Measurements from ENCODE around the gene SRBD1. TPM values are rescaled to one million over a fixed set of nuclear protein-coding genes. Genes with fewer than 3 reads are reported as not detected.

Gene SRBD1
- polyA plus RNA-seq, 1 donor (not counting 4 experiments of a cell fraction or from before 2014, with no cell fraction given): 8.8 TPM

GRCh38 chr2:45388541-45389100 is 222.4 kb downstream of the SRBD1 start:
- Histone ChIP-seq H3K9me3 (ENCODE audit: control insufficient read depth, low read depth, low read length) (no peaks in the 10 kb centered on the region), H3K27ac (ENCODE audit: control insufficient read depth, insufficient read depth, low read length) (no peak overlapping the region), H3K4me1 (ENCODE audit: control insufficient read depth, extremely low read depth, insufficient read depth, low read length) (no peaks in the 10 kb centered on the region), H3K4me3 (ENCODE audit: control insufficient read depth in 2 of 3, extremely low read depth in 1 of 3, insufficient read depth in 2 of 3, low read depth in 1 of 3, low read length in 3 of 3) (no peak overlapping the region), H3K27me3 (ENCODE audit: control insufficient read depth, extremely low read depth, insufficient read depth, low read length) (no peaks in the 10 kb centered on the region), H3K4me2 (ENCODE audit: control insufficient read depth, extremely low read depth, insufficient read depth, low read depth, low read length) (no peak overlapping the region), H3K9ac (ENCODE audit: control insufficient read depth, extremely low read depth, insufficient read depth, low read length) (no peak overlapping the region), H2AFZ (ENCODE audit: control insufficient read depth, low read length) (no peak overlapping the region), H3K79me2 (ENCODE audit: control insufficient read depth, insufficient read depth, low read length) (no peaks in the 10 kb centered on the region), H3K9me1 (ENCODE audit: control insufficient read depth, extremely low read depth, insufficient read depth, low read length) (no peaks in the 10 kb centered on the region), H3K36me3 (ENCODE audit: control insufficient read depth in 2 of 2, extremely low read depth in 1 of 2, insufficient read depth in 2 of 2, low read length in 2 of 2) (peaks cover 0 to 3% of the 10 kb centered on the region in 2 experiments), H4K20me1 (ENCODE audit: control insufficient read depth, extremely low read depth, insufficient read depth, low read length) (no peaks in the 10 kb centered on the region)
- FAIRE-seq (no peak), DNase-seq (ENCODE audit: low read depth, low spot score) (no peak)
- dilution Hi-C loops (cut with MboI; ENCODE audit: extremely low pct_ligation_motif_present, low sequenced_read_pairs): no loop called here
- no peak for TF ChIP-seq CTCF (optimal IDR thresholded peaks at IDR 0.05 in 1 of 3, IDR thresholded peaks at IDR 0.05 in 1 of 3, conservative IDR thresholded peaks at IDR 0.05 in 1 of 3; ENCODE audit: extremely low read depth in 1 of 3, insufficient read depth in 2 of 3, low read length in 3 of 3)
- TF ChIP-seq EZH2 (IDR thresholded peaks at IDR 0.05; ENCODE audit: low read length): no peak

- H3K9ac ChIP-seq (ENCODE audit: control insufficient read depth, extremely low read depth, insufficient read depth, low read length): no peak overlapping the region
Measured at GRCh38 chr2:45382744-45383143, 228.3 kb downstream of the SRBD1 start.

More at GRCh38 chr2:45382744-45383143, 228.3 kb downstream of the SRBD1 start:
- DNase-seq (ENCODE audit: low read depth, low spot score) (no peak), FAIRE-seq (no peak)
- Histone ChIP-seq H2AFZ (ENCODE audit: control insufficient read depth, low read length) (no peak overlapping the region), H4K20me1 (ENCODE audit: control insufficient read depth, extremely low read depth, insufficient read depth, low read length) (no peaks in the 10 kb centered on the region), H3K27ac (ENCODE audit: control insufficient read depth, insufficient read depth, low read length) (no peak overlapping the region), H3K9me1 (ENCODE audit: control insufficient read depth, extremely low read depth, insufficient read depth, low read length) (no peaks in the 10 kb centered on the region), H3K9me3 (ENCODE audit: control insufficient read depth, low read depth, low read length) (no peaks in the 10 kb centered on the region), H3K4me2 (ENCODE audit: control insufficient read depth, extremely low read depth, insufficient read depth, low read depth, low read length) (no peak overlapping the region), H3K79me2 (ENCODE audit: control insufficient read depth, insufficient read depth, low read length) (no peaks in the 10 kb centered on the region), H3K36me3 (ENCODE audit: control insufficient read depth in 2 of 2, extremely low read depth in 1 of 2, insufficient read depth in 2 of 2, low read length in 2 of 2) (no peaks in the 10 kb centered on the region), H3K4me3 (ENCODE audit: control insufficient read depth in 2 of 3, extremely low read depth in 1 of 3, insufficient read depth in 2 of 3, low read depth in 1 of 3, low read length in 3 of 3) (no peak overlapping the region), H3K4me1 (ENCODE audit: control insufficient read depth, extremely low read depth, insufficient read depth, low read length) (peaks cover 3% of the 10 kb centered on the region), H3K27me3 (ENCODE audit: control insufficient read depth, extremely low read depth, insufficient read depth, low read length) (no peaks in the 10 kb centered on the region)
- no peak for TF ChIP-seq CTCF (optimal IDR thresholded peaks at IDR 0.05 in 1 of 3, IDR thresholded peaks at IDR 0.05 in 1 of 3, conservative IDR thresholded peaks at IDR 0.05 in 1 of 3; ENCODE audit: extremely low read depth in 1 of 3, insufficient read depth in 2 of 3, low read length in 3 of 3)
- TF ChIP-seq EZH2 (IDR thresholded peaks at IDR 0.05; ENCODE audit: low read length): no peak
- dilution Hi-C loops (cut with MboI; ENCODE audit: extremely low pct_ligation_motif_present, low sequenced_read_pairs): no loop called here
